Limb (tissue), 2 donors: ENCODE measurements around the gene METTL4.

Source experiments
- DNase-seq, 2 donors: peaks; one replicate each; pipeline ENCODE4 v3.0.0-alpha.2; 2016; ENCODE audit errors: extremely low spot score in 2 of 2

Gene METTL4, protein sequence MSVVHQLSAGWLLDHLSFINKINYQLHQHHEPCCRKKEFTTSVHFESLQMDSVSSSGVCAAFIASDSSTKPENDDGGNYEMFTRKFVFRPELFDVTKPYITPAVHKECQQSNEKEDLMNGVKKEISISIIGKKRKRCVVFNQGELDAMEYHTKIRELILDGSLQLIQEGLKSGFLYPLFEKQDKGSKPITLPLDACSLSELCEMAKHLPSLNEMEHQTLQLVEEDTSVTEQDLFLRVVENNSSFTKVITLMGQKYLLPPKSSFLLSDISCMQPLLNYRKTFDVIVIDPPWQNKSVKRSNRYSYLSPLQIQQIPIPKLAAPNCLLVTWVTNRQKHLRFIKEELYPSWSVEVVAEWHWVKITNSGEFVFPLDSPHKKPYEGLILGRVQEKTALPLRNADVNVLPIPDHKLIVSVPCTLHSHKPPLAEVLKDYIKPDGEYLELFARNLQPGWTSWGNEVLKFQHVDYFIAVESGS

DNA sequence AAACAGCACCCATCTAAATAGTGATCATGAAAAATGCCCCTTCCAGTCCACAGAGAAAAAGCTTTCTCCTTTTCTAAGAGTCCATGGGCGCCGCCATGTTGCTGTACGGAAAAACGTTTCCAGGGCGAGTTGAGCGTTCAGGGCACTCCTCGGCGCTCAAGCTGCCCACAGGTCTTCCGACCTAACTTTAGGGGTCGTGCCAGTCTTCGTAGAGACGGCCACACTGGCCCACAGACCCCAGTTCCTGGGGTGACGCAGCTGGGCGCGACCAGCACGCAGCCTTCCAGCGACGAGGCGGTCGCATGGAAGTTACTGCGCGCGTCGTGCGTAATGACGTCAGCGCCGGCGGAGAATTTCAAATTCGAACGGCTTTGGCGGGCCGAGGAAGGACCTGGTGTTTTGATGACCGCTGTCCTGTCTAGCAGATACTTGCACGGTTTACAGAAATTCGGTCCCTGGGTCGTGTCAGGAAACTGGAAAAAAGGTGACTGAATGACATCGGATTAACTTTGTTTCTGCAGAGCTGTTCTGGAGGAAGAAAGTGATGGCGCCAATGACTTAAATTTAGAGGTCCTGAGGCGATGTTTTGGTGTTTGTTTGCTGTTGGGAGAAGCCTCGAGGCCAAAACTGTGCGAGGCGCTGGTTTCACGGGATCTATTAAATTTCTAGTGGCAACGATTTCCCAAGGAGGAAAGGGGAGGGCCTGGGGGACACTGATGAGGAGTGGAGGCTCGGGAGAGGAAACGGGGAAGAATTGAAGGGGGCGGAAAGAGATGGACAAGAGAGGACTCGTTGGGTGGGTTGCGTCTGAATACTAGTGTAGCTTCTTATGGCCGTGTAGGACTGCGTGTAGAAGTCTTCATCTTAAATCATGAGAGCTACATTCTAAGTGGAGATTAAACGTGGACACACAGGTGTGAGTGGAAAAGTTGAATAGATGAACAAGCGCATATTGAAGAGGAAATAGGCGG is at the start of gene METTL4, which contains the start of gene NDC80:
METTL4 (minus strand) TSS at position 306 of the 971 bp plus-strand sequence. CDS start 4,289 bp downstream, outside the sequence.
NDC80 (plus strand) TSS at position 358 of the 971 bp plus-strand sequence. CDS start 1,429 bp downstream, outside the sequence.
- DNase-seq: peak; percentile 88 to 92

DNA sequence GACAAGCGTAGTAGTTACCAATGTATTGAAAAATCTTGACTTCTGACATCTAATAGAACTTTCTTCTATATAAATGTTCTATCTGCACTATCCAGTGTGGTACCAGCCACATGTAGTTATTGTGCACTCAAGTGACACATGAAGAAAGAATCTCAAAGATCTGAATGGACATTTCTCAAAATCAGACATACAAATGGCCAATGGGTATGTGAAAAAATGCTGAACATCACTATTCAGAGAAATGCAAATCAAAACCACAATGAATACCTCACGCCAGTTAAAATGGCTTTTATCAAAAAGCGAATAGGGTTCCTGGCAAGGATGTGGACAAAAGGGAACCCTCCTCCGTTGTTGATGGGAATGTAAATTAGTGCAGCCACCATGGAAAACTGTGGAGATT is 46.7 kb upstream of the METTL4 start:
- DNase-seq: no peak

DNA sequence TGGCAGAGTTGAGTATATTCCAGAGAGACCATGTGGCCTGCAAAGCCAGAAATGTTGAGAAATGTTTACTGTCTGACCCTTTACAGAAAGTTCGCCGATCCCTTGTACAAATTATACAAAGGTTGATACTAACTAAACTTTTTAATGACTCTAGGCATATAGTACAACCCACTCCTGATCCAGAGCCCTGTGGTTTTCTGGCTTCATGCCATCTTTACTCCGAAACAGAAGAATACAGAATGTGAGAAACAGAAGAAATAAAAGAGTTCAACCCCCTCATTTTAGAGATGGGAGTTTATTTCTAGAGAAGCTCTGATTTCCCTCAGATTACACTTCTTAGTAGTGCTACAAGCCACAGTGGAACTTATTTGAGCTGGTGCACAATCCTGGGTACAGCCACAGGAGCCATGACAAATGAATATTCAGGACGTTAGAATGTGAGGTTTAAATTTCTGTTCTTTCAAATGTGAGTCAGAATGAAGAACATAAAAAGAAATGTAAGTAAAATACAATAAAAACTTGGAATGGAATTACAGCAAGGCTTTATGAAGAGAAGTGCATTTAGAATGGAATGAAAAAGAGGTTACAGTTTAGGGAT is 46.2 kb upstream of the METTL4 start:
- no peak for DNase-seq

DNA sequence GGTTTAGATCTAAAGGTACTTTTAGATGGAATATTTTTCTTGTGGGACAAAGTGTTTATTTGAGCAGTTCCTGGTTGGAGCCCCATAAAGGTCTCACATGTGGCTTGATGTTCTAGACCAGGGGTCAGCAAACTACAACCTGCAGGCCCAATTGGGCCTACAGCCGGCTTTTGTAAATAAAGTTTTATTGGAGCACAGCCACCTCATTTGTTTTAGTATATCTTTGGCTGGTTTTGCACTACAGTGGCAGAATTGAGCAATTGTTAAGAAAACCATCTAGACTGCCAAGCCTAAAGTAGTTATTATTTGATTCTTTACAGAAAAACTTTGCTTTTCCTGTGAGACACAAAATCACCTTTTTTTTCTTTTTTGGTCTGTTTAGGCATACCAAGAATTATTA is 41.7 kb upstream of the METTL4 start:
- DNase-seq: no peak

DNA sequence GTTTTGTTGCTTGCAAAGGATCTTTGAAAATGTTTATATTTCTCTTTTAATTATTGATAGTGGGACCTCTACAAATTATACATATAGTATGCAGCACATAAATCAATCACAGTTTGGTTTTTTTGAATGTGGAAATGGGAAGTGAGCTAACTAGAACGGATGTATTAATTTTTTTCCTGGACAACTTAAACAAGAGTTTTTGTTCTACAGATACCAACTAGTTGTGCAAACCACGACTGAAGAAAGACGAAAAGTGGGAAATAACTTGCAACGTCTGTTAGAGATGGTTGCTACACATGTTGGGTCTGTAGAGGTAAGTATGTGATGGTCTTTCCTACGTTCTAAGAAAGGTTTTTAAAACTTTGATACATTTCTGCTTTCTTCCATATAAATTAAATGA is 39.2 kb upstream of the METTL4 start:
- DNase-seq: no peak

DNA sequence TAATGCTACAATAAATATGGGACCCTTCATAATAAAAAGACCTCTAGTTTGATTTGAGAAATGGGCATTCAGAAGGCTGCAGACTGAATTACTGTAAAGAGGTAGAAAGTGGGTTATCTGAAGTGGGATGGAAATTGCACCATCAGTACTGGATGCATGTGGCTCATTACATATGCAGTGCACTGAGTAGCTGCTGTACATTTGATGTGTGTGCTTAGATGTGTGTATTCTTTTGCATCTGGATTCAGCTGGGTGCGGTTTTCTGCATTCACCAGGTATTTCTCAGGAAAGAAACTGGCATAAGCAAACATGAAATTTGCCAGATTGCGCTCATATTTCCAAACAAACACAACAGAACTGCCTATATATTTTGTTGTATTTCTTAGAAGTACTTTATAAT is 38.3 kb upstream of the METTL4 start:
- no peak for DNase-seq

DNA sequence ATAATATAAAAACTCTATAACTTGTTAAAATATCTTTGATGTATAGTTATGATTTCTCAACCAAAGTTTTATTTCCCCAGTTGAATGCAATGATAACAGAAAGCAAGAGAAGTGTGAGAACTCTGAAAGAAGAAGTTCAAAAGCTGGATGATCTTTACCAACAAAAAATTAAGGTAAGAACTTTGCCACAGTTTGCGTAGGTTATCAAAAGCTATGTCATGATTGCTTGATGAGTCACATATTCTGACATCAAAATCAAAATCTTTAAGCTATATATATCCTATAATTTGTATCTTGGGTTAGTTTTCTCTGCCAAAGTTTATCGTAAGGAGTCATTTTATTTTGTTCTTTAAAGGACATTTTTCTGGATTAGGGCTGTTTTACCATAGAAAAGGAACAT is 35.0 kb upstream of the METTL4 start:
- no peak for DNase-seq

DNA sequence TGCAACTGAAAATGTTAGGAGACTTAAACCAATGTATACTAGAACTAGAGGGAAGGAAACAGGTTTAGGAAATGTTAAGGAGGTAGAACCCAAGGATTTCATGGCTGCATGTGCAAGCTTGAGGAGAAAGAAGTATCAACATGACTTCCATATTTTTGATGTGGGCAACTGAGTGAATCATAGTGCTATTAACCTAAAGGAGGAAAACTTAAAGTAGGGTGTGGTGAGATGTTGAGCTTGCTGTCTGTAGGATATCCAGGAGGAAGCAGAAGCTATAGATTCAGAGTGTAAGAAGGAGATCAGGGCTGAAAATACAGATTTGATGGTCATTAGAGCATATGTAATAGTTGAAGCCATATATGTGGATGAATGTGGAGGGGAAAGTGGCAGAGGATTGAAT is 31.5 kb upstream of the METTL4 start:
- DNase-seq: no peak

DNA sequence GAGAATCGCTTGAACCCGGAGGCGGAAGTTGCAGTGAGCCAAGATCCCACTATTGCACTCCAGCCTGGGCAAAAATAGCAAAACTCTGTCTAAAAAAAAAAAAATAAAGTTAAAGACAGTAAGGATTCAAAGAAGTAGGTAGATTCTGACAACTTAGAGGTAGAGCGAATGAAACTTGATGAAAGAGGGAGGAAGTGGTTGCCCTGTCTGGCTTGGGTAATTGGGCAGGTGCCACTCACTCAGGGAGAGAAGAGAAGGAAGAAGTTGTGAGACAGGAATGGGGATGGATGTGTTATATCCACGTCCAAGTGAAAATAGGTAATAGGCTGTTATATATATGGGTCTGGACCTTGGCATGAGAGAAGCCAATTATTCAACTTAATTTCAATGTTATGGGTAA is 26.3 kb upstream of the METTL4 start:
- no peak for DNase-seq

DNA sequence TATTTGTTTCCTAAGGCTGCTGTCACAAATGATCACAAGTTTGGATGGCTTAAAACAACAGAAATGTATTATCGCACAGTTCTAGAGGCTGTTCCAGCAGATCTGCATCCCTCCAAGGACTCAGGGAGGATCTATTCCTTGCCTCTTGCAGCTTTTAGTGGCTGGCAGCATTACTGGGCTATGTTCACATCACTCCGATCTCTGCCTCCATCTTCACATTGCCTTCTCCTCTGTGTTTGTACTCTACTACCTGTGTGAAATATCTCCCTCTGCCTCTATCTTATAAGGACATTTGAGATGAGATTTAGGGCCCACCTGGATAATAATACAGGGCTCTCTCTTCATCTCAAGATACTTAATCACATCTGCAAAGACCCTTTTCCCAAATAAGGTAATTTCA is 19.0 kb upstream of the METTL4 start:
- DNase-seq: no peak

DNA sequence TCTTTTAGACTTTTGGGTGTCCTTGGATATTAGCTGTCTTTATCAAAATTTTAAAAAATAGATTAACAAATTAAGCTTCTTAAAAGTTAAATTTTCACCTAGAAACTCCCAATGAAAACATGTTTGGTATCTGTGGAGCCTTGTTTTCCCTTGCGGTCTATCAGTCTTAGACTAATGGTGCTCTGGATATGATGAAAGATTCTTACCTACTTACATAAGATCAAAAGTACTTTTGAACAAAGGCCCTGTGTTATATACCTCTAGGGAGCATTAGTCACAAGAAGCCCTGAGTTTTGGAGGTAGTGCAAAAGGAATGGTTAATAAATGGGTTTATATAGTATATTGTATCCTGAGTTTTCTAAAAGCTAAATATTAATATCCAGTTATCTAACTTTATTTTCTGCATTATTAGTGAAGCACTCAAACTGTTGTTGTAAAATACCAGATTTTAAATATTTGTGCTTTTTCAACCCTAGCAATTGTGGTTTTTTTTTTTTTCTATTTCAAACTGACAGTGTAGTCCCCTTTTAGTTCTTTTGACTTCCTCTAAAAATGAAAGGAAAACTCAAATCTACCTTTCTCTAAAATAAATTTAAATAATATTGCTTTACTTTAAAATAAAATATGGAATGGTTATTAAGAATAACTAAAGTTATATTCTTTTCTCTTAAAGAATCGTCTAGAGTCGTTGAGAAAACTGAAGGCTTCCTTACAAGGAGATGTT is 18.2 kb upstream of the METTL4 start:
- DNase-seq: no peak

DNA sequence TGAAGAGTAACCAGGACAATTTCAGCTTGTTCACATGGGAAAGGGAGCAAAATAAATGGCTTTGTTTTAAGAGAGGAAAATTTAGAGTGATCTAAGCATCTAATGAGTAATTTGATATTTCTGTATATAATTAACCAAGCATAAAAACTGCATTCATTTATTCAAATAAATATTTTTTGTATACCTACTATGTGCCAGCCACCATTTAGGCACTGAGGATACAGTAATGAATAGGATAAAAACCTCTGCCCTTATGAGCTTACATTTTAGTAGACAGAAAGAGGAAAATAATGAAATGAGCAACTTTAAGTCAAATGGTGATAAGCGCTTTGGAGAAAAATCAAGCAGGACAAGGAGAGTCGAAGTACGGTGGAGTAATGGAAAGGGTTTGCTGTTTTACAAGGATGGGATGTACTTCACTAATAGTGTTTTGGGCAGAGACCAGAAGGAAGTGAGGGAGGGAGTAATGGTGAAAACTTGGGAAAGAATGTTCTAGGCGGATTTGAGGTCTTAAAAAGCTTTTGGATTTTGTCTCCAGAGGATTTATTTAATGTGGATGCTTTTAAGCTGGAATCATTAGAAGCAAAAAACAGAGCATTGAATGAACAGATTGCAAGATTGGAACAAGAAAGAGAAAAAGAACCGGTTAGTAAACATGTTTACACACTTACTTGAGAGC is 17.5 kb upstream of the METTL4 start:
- DNase-seq: no peak

DNA sequence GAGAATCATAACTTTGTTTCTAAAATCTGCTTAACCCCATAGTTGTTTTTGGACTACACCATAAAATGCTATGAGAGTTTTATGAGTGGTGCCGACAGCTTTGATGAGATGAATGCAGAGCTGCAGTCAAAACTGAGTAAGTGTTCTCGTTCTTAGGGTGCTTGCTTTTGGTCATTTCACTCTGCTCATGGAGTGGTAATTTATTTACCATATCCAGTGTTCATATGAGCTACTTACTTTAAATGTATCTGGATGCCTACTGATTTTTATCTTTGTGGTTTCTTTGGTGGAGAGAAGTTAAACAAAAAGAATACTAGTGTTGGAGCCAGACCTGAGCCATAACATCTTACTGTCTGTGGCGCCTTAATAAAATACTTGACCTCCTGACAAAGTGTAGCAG is 16.5 kb upstream of the METTL4 start:
- no peak for DNase-seq

DNA sequence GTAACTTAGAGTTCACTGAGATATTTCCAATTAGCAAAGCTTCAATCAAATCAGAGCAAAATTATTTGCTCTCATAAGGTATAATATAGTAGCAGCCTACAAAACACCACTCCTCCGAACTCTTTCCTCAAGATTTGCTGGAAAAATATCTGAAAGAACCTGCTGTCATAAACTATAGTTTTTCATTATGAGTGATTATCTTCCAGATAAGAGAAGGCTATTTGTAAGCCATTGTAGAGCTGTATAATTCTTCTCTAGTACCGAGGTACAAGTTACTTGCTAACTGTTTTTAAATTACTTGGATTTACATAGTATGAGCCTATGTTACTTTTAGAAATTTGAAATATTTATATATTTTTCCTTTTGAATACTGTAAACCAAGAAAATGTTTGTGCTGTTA is 2.1 kb upstream of the METTL4 start:
- no peak for DNase-seq

DNA sequence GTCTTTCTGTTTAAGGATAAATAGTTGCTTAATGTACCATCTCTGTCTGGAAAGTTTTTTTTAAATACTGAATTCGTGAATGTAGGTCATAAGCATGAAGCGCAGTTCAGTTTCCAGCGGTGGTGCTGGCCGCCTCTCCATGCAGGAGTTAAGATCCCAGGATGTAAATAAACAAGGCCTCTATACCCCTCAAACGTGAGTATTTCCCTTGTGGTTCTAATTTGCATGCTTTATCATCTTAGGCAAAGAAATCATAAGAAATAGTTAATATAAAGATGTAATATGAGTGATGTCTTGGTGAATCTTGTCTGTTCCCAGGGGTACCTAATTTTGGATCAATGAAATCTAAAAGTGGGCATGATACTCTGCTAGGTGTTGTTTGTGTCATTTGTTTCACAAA is 1.6 kb upstream of the METTL4 start:
- DNase-seq: no peak

DNA sequence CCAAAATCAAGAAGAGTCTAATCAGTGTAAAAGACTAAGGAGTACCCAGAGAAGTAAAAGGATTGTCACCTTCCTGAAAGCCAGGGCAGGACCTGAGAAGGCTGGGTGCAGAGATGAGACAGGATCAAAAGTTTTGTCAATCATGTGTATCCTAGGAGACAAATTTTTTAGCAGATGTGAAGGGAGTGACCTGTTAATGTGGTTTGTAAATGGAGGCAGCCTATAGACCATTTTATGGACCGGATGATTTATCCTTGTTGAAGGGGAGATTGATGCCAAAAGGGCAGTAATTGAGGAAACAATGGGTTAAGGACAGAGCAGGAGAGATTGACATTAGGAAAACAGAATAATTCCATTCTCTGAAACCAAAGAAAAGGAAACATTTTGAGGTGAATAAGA is 865 bp upstream of the METTL4 start:
- DNase-seq: no peak

DNA sequence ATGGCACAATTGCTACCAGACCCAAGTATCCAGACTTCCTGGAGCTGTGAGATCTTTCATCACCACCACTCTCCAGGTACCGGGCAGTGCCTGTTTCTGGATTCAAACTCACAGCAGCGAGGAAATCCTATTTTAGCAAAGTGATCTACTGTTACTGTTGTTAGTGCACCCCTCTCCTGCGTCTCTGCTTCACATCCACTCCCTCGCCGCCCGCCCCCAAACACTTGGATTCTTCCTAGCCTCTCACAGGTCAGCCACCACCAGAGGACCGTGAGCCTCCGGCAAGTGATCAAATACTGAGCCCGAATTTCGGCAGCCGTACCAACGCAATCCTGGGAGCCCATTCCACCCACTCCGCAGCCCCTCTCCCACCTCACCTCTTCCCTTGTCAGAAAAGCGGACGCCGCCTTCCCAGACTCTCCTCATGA is 519 bp downstream of the METTL4 start:
- peak in 1 of 2 donors; percentile 55 for DNase-seq

DNA sequence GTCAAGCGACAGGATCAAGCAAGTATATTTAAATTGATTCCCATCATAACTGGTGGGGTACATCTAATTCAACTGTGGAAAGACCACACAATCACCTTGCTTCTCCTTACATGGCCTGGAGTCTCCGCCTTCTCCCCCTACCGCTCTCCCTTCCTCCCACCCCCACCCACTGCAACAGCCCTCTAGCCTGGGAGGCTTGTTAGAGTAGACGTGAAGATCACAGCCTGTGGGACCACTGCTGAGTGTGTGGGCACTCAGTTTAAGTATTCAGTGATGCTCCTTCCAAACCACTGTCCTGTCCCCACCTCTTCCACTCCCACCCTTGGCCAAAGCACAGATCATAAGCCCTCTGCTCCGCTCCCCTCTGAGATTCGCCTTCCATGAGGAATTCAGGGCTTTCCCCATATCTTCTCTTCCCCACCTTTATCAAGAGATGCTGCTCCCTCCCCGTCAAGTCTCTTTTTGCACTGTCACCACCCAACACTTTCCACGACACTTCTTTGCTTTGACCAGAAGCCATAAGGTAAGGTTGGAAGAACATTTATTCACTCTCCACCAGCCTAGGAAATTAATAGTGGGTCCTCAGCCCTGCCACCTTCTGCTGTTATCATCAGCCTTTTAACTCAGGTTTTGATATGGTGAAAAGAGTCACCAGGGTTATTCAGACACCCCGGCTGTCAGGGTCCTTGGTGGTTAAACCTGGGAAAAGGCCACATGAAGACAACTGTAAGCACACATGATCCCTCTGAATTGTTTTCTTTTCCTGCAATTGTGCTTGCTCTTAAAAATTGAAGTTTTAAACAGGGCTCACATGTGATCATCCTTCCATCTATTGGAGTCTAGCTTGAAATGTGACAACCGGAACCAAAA is 1.7 kb downstream of the METTL4 start:
- no peak for DNase-seq

DNA sequence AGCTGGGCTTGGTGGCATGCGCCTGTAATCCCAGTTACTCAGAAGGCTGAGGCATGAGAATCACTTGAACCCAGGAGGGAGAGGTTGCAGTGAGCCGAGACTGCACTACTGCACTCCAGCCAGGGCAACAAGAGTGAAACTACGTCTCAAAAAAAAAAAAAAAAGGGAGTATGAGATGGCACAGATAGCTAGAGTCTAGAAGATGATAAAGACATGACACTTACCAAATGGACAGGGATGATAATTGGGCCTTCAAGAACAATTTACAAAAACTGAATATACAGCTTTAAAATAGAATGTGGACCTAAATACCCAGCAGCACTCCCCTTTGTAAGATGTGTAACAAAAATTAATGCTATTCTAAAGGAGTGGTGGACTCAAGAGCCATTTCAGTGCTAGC is 2.7 kb downstream of the METTL4 start:
- no peak for DNase-seq

DNA sequence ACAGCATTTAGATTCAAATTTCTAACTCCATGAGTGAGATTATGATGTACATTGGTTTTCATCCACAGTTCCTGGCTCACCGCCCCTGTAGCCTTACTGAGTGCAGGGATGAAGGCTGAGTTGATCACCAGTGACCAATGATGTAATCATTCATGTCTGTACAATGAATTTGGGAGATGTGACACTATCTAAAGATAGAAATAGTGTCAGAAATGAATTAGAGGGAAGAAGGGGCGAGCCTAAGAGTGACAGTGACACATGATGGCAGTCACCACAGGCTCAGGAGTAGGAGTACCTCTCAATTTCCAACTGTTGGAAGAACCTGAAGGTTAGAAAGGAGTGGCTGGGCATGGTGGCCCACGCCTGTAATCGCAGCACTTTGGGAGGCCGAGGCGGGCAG is 3.2 kb downstream of the METTL4 start:
- no peak for DNase-seq
